Activated T-cell treated with anti-CD3 and anti-CD28 coated beads, Interleukin-2, amount 50 U/mL, for 24 hours (primary cell): Measurements from ENCODE around the gene COPG1.

Experiments
- DNase-seq: peaks from one replicate; pipeline ENCODE4 v3.0.0-alpha.2; 2020
- H3K27ac Mint-ChIP-seq: 2 replicates; pipeline ENCODE4 v1.8.0; 2020; ENCODE audit warnings: mild to moderate bottlenecking, mixed read lengths
- H3K27me3 Mint-ChIP-seq: 2 replicates; pipeline ENCODE4 v1.8.0; 2020; ENCODE audit warnings: mixed read lengths
- H3K36me3 Mint-ChIP-seq: 2 replicates; pipeline ENCODE4 v1.8.0; 2020; ENCODE audit warnings: low read depth, mixed read lengths
- H3K4me1 Mint-ChIP-seq: 2 replicates; pipeline ENCODE4 v1.8.0; 2020; ENCODE audit warnings: low read depth, mixed read lengths
- H3K4me3 Mint-ChIP-seq: 2 replicates; pipeline ENCODE4 v1.8.0; 2020; ENCODE audit warnings: mild to moderate bottlenecking, moderate library complexity, mixed read lengths
- H3K9me3 Mint-ChIP-seq: 2 replicates; pipeline ENCODE4 v1.8.0; 2020; ENCODE audit warnings: mixed read lengths

Gene COPG1

GRCh38 chr3:129282727-129283327 lies 33.4 kb downstream of the COPG1 start:
- Mint-ChIP-seq H3K36me3 (peaks cover 70% of the 10 kb centered on the region), H3K27ac (peak overlapping the region; percentile 91), H3K9me3 (no peaks in the 10 kb centered on the region), H3K4me1 (peaks cover 59% of the 10 kb centered on the region), H3K4me3 (peak overlapping the region; percentile 44), H3K27me3 (no peaks in the 10 kb centered on the region)
- no peak for DNase-seq

GRCh38 chr3:129286081-129286480 lies 36.7 kb downstream of the COPG1 start:
- Mint-ChIP-seq H3K9me3 (no peaks in the 10 kb centered on the region), H3K4me1 (peaks cover 42% of the 10 kb centered on the region), H3K4me3 (no peak overlapping the region), H3K27ac (peak overlapping the region; percentile 42), H3K27me3 (no peaks in the 10 kb centered on the region), H3K36me3 (peaks cover 71% of the 10 kb centered on the region)
- DNase-seq = no peak

- H3K27me3 Mint-ChIP-seq = no peaks in the 10 kb centered on the region
- H3K27ac Mint-ChIP-seq = peak overlapping the region; percentile 11
- H3K9me3 Mint-ChIP-seq = no peaks in the 10 kb centered on the region
- H3K36me3 Mint-ChIP-seq = peaks cover 76% of the 10 kb centered on the region
- no peak for DNase-seq
- H3K4me3 Mint-ChIP-seq = no peak overlapping the region
- H3K4me1 Mint-ChIP-seq = peaks cover 22% of the 10 kb centered on the region
Observed at GRCh38 chr3:129288446-129288845, 39.0 kb downstream of the COPG1 start.

GRCh38 chr3:129289201-129289921 lies 40.0 kb downstream of the COPG1 start:
- H3K9me3 Mint-ChIP-seq = no peaks in the 10 kb centered on the region
- peak overlapping the region; percentile 64 for H3K27ac Mint-ChIP-seq
- no peaks in the 10 kb centered on the region for H3K27me3 Mint-ChIP-seq
- H3K36me3 Mint-ChIP-seq = peaks cover 74% of the 10 kb centered on the region
- no peak overlapping the region for H3K4me3 Mint-ChIP-seq
- no peak for DNase-seq
- peaks cover 17% of the 10 kb centered on the region for H3K4me1 Mint-ChIP-seq

- DNase-seq = no peak
- H3K9me3 Mint-ChIP-seq = no peaks in the 10 kb centered on the region
- no peaks in the 10 kb centered on the region for H3K27me3 Mint-ChIP-seq
- H3K27ac Mint-ChIP-seq = no peak overlapping the region
- peaks cover 79% of the 10 kb centered on the region for H3K36me3 Mint-ChIP-seq
- H3K4me3 Mint-ChIP-seq = no peak overlapping the region
- peaks cover 18% of the 10 kb centered on the region for H3K4me1 Mint-ChIP-seq
Observed at GRCh38 chr3:129291236-129291886, 42.0 kb downstream of the COPG1 start.

GRCh38 chr3:129295286-129295685 lies 45.9 kb downstream of the COPG1 start:
- no peak overlapping the region for H3K27ac Mint-ChIP-seq
- no peaks in the 10 kb centered on the region for H3K9me3 Mint-ChIP-seq
- peaks cover 13% of the 10 kb centered on the region for H3K4me1 Mint-ChIP-seq
- no peak for DNase-seq
- H3K4me3 Mint-ChIP-seq = no peak overlapping the region
- H3K36me3 Mint-ChIP-seq = peaks cover 79% of the 10 kb centered on the region
- no peaks in the 10 kb centered on the region for H3K27me3 Mint-ChIP-seq

GRCh38 chr3:129304146-129304961 lies 54.9 kb downstream of the COPG1 start:
- peak overlapping the region; percentile 24 for H3K27ac Mint-ChIP-seq
- peaks cover 67% of the 10 kb centered on the region for H3K36me3 Mint-ChIP-seq
- no peak for DNase-seq
- H3K4me1 Mint-ChIP-seq = peaks cover 48% of the 10 kb centered on the region
- no peaks in the 10 kb centered on the region for H3K27me3 Mint-ChIP-seq
- no peaks in the 10 kb centered on the region for H3K9me3 Mint-ChIP-seq
- H3K4me3 Mint-ChIP-seq = no peak overlapping the region

GRCh38 chr3:129304962-129305222 lies 55.5 kb downstream of the COPG1 start:
- H3K27me3 Mint-ChIP-seq = no peaks in the 10 kb centered on the region
- H3K36me3 Mint-ChIP-seq = peaks cover 63% of the 10 kb centered on the region
- no peak overlapping the region for H3K4me3 Mint-ChIP-seq
- peak; percentile 23 for DNase-seq
- H3K4me1 Mint-ChIP-seq = peaks cover 49% of the 10 kb centered on the region
- peak overlapping the region; percentile 24 for H3K27ac Mint-ChIP-seq
- no peaks in the 10 kb centered on the region for H3K9me3 Mint-ChIP-seq

GRCh38 chr3:129305592-129306091 lies 56.2 kb downstream of the COPG1 start:
- DNase-seq = peak; percentile 57
- Mint-ChIP-seq H3K36me3 (peaks cover 57% of the 10 kb centered on the region), H3K27ac (peak overlapping the region; percentile 60), H3K27me3 (no peaks in the 10 kb centered on the region), H3K4me3 (peak overlapping the region; percentile 38), H3K4me1 (peaks cover 52% of the 10 kb centered on the region), H3K9me3 (no peaks in the 10 kb centered on the region)

- peak overlapping the region; percentile 16 for H3K27ac Mint-ChIP-seq
- DNase-seq = no peak
- peaks cover 32% of the 10 kb centered on the region for H3K36me3 Mint-ChIP-seq
- no peaks in the 10 kb centered on the region for H3K9me3 Mint-ChIP-seq
- no peaks in the 10 kb centered on the region for H3K27me3 Mint-ChIP-seq
- no peak overlapping the region for H3K4me3 Mint-ChIP-seq
- H3K4me1 Mint-ChIP-seq = peaks cover 60% of the 10 kb centered on the region
Observed at GRCh38 chr3:129308636-129309035, 59.2 kb downstream of the COPG1 start.

- peaks cover 18% of the 10 kb centered on the region for H3K36me3 Mint-ChIP-seq
- no peaks in the 10 kb centered on the region for H3K27me3 Mint-ChIP-seq
- peaks cover 56% of the 10 kb centered on the region for H3K4me1 Mint-ChIP-seq
- H3K4me3 Mint-ChIP-seq = no peak overlapping the region
- no peaks in the 10 kb centered on the region for H3K9me3 Mint-ChIP-seq
- peak overlapping the region; percentile 22 for H3K27ac Mint-ChIP-seq
- DNase-seq = no peak
Observed at GRCh38 chr3:129310111-129311011, 61.0 kb downstream of the COPG1 start.

- H3K27ac Mint-ChIP-seq = no peak overlapping the region
- DNase-seq = no peak
- H3K4me1 Mint-ChIP-seq = peaks cover 47% of the 10 kb centered on the region
- no peak overlapping the region for H3K4me3 Mint-ChIP-seq
- peaks cover 14% of the 10 kb centered on the region for H3K36me3 Mint-ChIP-seq
- H3K9me3 Mint-ChIP-seq = no peaks in the 10 kb centered on the region
- H3K27me3 Mint-ChIP-seq = no peaks in the 10 kb centered on the region
Observed at GRCh38 chr3:129311054-129311902, 61.9 kb downstream of the COPG1 start.

- peak; percentile 32 for DNase-seq
- Mint-ChIP-seq H3K36me3 (peaks cover 8% of the 10 kb centered on the region), H3K4me3 (no peak overlapping the region), H3K4me1 (peaks cover 45% of the 10 kb centered on the region), H3K9me3 (no peaks in the 10 kb centered on the region), H3K27me3 (no peaks in the 10 kb centered on the region), H3K27ac (no peak overlapping the region)
Observed at GRCh38 chr3:129312021-129312639, 62.7 kb downstream of the COPG1 start.
